ENCODE results near the gene LRSAM1.

GRCh38 chr9:127403507-127404192, 47.7 kb upstream of the LRSAM1 start:
- TF ChIP-seq CTCF (IDR thresholded peaks at IDR 0.05) = no peak
- no peak for TF ChIP-seq POLR2A (IDR thresholded peaks at IDR 0.05)
- no peak for TF ChIP-seq POLR2AphosphoS5 (IDR thresholded peaks at IDR 0.05)
